Activated CD8-positive, alpha-beta T cell treated with anti-CD3 and anti-CD28 coated beads for 36 hours (primary cell): ENCODE results near the gene GPR161. TPM values are rescaled to one million over a fixed set of nuclear protein-coding genes. Genes with fewer than 3 reads are reported as not detected.

Experiments
- ATAC-seq: fragments of 200-7000 bp; cut with Tn5 transposase; one replicate; pipeline ENCODE4 v1.10.0; 2021; ENCODE audit warnings: mild to moderate bottlenecking, moderate library complexity
- CTCF ChIA-PET: fragments of 350-600 bp; sonication (Branson Sonifier 250); formaldehyde crosslinking; loops from one replicate; lab custom pipeline; 2021; ENCODE audit warnings: antibody characterized with exemption; lab: Charles Lee
- POLR2A ChIA-PET: fragments of 350-600 bp; sonication (Branson Sonifier 250); formaldehyde crosslinking; loops from one replicate; lab custom pipeline; 2021; ENCODE audit warnings: antibody characterized with exemption; lab: Charles Lee
- DNase-seq: peaks from one replicate; pipeline ENCODE4 v3.0.0-alpha.2; 2020
- H3K27ac Mint-ChIP-seq: one replicate; pipeline ENCODE4 v1.8.0; 2021; ENCODE audit warnings: mild to moderate bottlenecking, mixed read lengths
- H3K27me3 Mint-ChIP-seq: one replicate; pipeline ENCODE4 v1.8.0; 2021; ENCODE audit warnings: mixed read lengths
- H3K36me3 Mint-ChIP-seq: one replicate; pipeline ENCODE4 v1.8.0; 2021; ENCODE audit warnings: low read depth, mixed read lengths
- H3K4me1 Mint-ChIP-seq: one replicate; pipeline ENCODE4 v1.8.0; 2021; ENCODE audit warnings: low read depth, mixed read lengths
- H3K4me3 Mint-ChIP-seq: one replicate; pipeline ENCODE4 v1.8.0; 2021; ENCODE audit warnings: mild to moderate bottlenecking, moderate library complexity, mixed read lengths
- H3K9me3 Mint-ChIP-seq: one replicate; pipeline ENCODE4 v1.8.0; 2021; ENCODE audit warnings: mixed read lengths
- intact Hi-C: fragments of 100-400 bp; cut with micrococcal nuclease; formaldehyde crosslinking; loops from one replicate; pipeline ENCODE4 v1.10.0; 2022
- total RNA-seq, 2 experiments: library from RNA; stranded (reverse); gene quantifications; one replicate each; pipeline ENCODE4 v1.2.3, GENCODE V29; 2021
- TF ChIP-seq, protein P1 (sequence below): fragments of 200-600 bp; IDR thresholded peaks from one replicate; pipeline ENCODE4 v1.8.0; 2022; ENCODE audit warnings: antibody characterized with exemption, mild to moderate bottlenecking

GPR161 gene
- total RNA-seq, 2 experiments from 2014 or later = 0.16 to 0.20 TPM

DNA sequence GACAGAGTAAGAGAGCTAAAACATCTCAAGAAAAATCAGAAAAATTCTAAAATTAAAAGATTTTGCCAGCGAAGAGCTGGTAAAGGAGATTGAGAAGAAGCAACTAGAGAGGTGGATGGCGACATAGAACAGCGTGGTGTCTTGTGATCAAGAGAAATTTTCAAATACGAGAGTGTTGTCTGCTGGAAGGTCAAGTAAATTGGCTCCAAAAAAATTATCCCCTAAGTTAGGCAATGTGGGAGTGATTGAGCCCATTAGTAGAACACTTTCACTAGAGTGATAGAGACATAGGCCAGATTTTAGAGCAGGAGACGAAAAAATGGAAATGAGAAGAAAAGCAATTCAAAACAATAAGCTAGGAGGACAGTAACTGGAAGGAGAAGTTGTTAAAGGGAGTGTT lies 105.5 kb downstream of the GPR161 start:
- intact Hi-C loops = no loop called here

More for the DNA sequence above, 105.5 kb downstream of the GPR161 start:
- ChIA-PET POLR2A (no interaction called here), CTCF (interaction anchor here (0.8 to 1.2 kb wide), 2 partner anchors 11 to 53 kb away, joined by 3 to 4 read pairs; no protein-coding TSS in a partner anchor)
- ATAC-seq (no peak), DNase-seq (no peak)
- H3K9me3 Mint-ChIP-seq = no peaks in the 10 kb centered on the region
- no peaks in the 10 kb centered on the region for H3K27me3 Mint-ChIP-seq
- H3K27ac Mint-ChIP-seq = no peak overlapping the region
- H3K36me3 Mint-ChIP-seq = no peaks in the 10 kb centered on the region
- no peaks in the 10 kb centered on the region for H3K4me1 Mint-ChIP-seq
- TF ChIP-seq, protein P1, sequence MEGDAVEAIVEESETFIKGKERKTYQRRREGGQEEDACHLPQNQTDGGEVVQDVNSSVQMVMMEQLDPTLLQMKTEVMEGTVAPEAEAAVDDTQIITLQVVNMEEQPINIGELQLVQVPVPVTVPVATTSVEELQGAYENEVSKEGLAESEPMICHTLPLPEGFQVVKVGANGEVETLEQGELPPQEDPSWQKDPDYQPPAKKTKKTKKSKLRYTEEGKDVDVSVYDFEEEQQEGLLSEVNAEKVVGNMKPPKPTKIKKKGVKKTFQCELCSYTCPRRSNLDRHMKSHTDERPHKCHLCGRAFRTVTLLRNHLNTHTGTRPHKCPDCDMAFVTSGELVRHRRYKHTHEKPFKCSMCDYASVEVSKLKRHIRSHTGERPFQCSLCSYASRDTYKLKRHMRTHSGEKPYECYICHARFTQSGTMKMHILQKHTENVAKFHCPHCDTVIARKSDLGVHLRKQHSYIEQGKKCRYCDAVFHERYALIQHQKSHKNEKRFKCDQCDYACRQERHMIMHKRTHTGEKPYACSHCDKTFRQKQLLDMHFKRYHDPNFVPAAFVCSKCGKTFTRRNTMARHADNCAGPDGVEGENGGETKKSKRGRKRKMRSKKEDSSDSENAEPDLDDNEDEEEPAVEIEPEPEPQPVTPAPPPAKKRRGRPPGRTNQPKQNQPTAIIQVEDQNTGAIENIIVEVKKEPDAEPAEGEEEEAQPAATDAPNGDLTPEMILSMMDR = no peak
- H3K4me3 Mint-ChIP-seq = no peak overlapping the region

Other genes starting within 250 kb of the GPR161 start
- gene ADCY10, start 222.8 kb downstream of the GPR161 start, total RNA-seq = under 1 TPM in 1 of 2 experiments, not detected in 1; 0.05 TPM
- gene DCAF6, start 200.2 kb downstream of the GPR161 start, total RNA-seq = 10 to 100 TPM; 21.6 to 22.6 TPM
- gene MPC2, start 199.9 kb downstream of the GPR161 start, total RNA-seq = 10 to 100 TPM; 64.9 to 69.4 TPM
- 10 to 100 TPM; 52.2 to 52.5 TPM for gene TIPRL, start 42.0 kb upstream of the GPR161 start, total RNA-seq
- 10 to 100 TPM; 30.8 to 31.4 TPM for gene SFT2D2, start 89.1 kb upstream of the GPR161 start, total RNA-seq
- 1 to 10 TPM; 1.5 TPM for gene TBX19, start 143.9 kb upstream of the GPR161 start, total RNA-seq